NCI-H2029 treated with DMSO at 0.1 percent for 48 hours (cell line): Measurements from ENCODE around the gene CFDP1.

Experiments used
- DNase-seq: peaks from one replicate; lab custom pipeline; 2025; lab: John Stamatoyannopoulos, UW

The CFDP1 gene

GRCh38 chr16:75372236-75372856 is 61.0 kb downstream of the CFDP1 start:
- DNase-seq = no peak

GRCh38 chr16:75371171-75371570 is 62.1 kb downstream of the CFDP1 start:
- DNase-seq = no peak

- no peak for DNase-seq
Measured at GRCh38 chr16:75364286-75364791, 69.0 kb downstream of the CFDP1 start.

GRCh38 chr16:75362846-75363245 is 70.5 kb downstream of the CFDP1 start:
- no peak for DNase-seq

- DNase-seq = no peak
Measured at GRCh38 chr16:75361936-75362335, 71.4 kb downstream of the CFDP1 start.

GRCh38 chr16:75354170-75354569 is 79.1 kb downstream of the CFDP1 start:
- DNase-seq = no peak

- DNase-seq = no peak
Measured at GRCh38 chr16:75351183-75351582, 82.1 kb downstream of the CFDP1 start.

GRCh38 chr16:75345711-75346110 is 87.6 kb downstream of the CFDP1 start:
- no peak for DNase-seq

- no peak for DNase-seq
Measured at GRCh38 chr16:75343941-75344340, 89.4 kb downstream of the CFDP1 start.

- no peak for DNase-seq
Measured at GRCh38 chr16:75343286-75343685, 90.0 kb downstream of the CFDP1 start.

GRCh38 chr16:75342308-75342811 is 90.9 kb downstream of the CFDP1 start:
- DNase-seq = no peak

- no peak for DNase-seq
Measured at GRCh38 chr16:75341564-75342307, 91.6 kb downstream of the CFDP1 start.

GRCh38 chr16:75340741-75341491 is 92.4 kb downstream of the CFDP1 start:
- no peak for DNase-seq

- DNase-seq = no peak
Measured at GRCh38 chr16:75337430-75337829, 95.9 kb downstream of the CFDP1 start.

GRCh38 chr16:75336521-75336920 is 96.8 kb downstream of the CFDP1 start:
- DNase-seq = no peak

GRCh38 chr16:75333721-75334163 is 99.6 kb downstream of the CFDP1 start:
- DNase-seq = no peak

- no peak for DNase-seq
Measured at GRCh38 chr16:75329943-75330342, 103.4 kb downstream of the CFDP1 start.

- no peak for DNase-seq
Measured at GRCh38 chr16:75326333-75326732, 107.0 kb downstream of the CFDP1 start.

- no peak for DNase-seq
Measured at GRCh38 chr16:75323933-75324332, 109.4 kb downstream of the CFDP1 start.

GRCh38 chr16:75323198-75323597 is 110.1 kb downstream of the CFDP1 start:
- no peak for DNase-seq

- DNase-seq = no peak
Measured at GRCh38 chr16:75322740-75323139, 110.6 kb downstream of the CFDP1 start.

- DNase-seq = no peak
Measured at GRCh38 chr16:75320435-75320834, 112.9 kb downstream of the CFDP1 start.
